WTC11 (cell line): Measurements from ENCODE around the gene MRPS11. TPM values are rescaled to one million over a fixed set of nuclear protein-coding genes. Genes with fewer than 3 reads are reported as not detected.

Experiments used
- ATAC-seq: fragments of 200-7000 bp; cut with Tn5 transposase; 2 replicates; pipeline ENCODE4 v1.10.0; 2021; ENCODE audit warnings: mild to moderate bottlenecking, moderate library complexity
- CTCF ChIA-PET: fragments of 300-600 bp; sonication (Branson Sonifier 250); formaldehyde crosslinking; loops from one replicate; lab custom pipeline; 2021; ENCODE audit warnings: antibody characterized with exemption; lab: Charles Lee
- POLR2A ChIA-PET: fragments of 350-600 bp; sonication (Branson Sonifier 250); formaldehyde crosslinking; loops from one replicate; lab custom pipeline; 2021; ENCODE audit warnings: antibody characterized with exemption; lab: Charles Lee
- DNase-seq: peaks from one replicate; pipeline ENCODE4 v3.0.0; 2021; ENCODE audit warnings: low spot score
- H3K27ac Mint-ChIP-seq: 2 replicates; pipeline ENCODE4 v1.8.0; 2021; ENCODE audit warnings: mixed read lengths
- H3K27me3 Mint-ChIP-seq: 2 replicates; pipeline ENCODE4 v1.8.0; 2021; ENCODE audit warnings: low read depth, mild to moderate bottlenecking, moderate library complexity, mixed read lengths
- H3K36me3 Mint-ChIP-seq: 2 replicates; pipeline ENCODE4 v1.8.0; 2021; ENCODE audit warnings: mixed read lengths
- H3K4me1 Mint-ChIP-seq: 2 replicates; pipeline ENCODE4 v1.8.0; 2022; ENCODE audit warnings: mixed read lengths
- H3K4me3 Mint-ChIP-seq: 2 replicates; pipeline ENCODE4 v1.8.0; 2021; ENCODE audit warnings: mild to moderate bottlenecking, moderate library complexity, mixed read lengths
- H3K9me3 Mint-ChIP-seq: 2 replicates; pipeline ENCODE4 v1.8.0; 2021; ENCODE audit warnings: mixed read lengths
- AFF4 ChIP-seq: sonication (generic); formaldehyde crosslinking; IDR thresholded peaks from 2 replicates; pipeline ENCODE4 v1.8.1; 2023; ENCODE audit warnings: mild to moderate bottlenecking, missing genetic modification reagents, borderline replicate concordance
- AR ChIP-seq: fragments of 250-450 bp; sonication (Bioruptor Pico); IDR thresholded peaks from 2 replicates; pipeline ENCODE4 v1.9.0; 2021; ENCODE audit warnings: mild to moderate bottlenecking
- E2F5 ChIP-seq: sonication (generic); formaldehyde crosslinking; IDR thresholded peaks from 2 replicates; pipeline ENCODE4 v1.8.1; 2022; ENCODE audit warnings: mild to moderate bottlenecking, moderate library complexity, missing genetic modification reagents
- FOXK1 ChIP-seq: sonication (generic); formaldehyde crosslinking; IDR thresholded peaks from 2 replicates; pipeline ENCODE4 v1.8.0; 2022; ENCODE audit warnings: mild to moderate bottlenecking, moderate library complexity, missing genetic modification reagents
- GRHL2 ChIP-seq: fragments of 250-450 bp; sonication (Bioruptor Pico); IDR thresholded peaks from 2 replicates; pipeline ENCODE4 v1.8.0; 2022; ENCODE audit warnings: mild to moderate bottlenecking, moderate library complexity; ENCODE audit not compliant: insufficient replicate concordance, severe bottlenecking
- HMGA2 ChIP-seq: fragments of 250-450 bp; sonication (Bioruptor Pico); IDR thresholded peaks from 2 replicates; pipeline ENCODE4 v1.4.0; 2021; ENCODE audit warnings: mild to moderate bottlenecking, moderate library complexity
- JAZF1 ChIP-seq: fragments of 250-450 bp; sonication (Bioruptor Pico); IDR thresholded peaks from 2 replicates; pipeline ENCODE4 v1.9.0; 2021; ENCODE audit warnings: moderate library complexity, mild to moderate bottlenecking, inconsistent platforms
- JUN ChIP-seq: sonication (generic); formaldehyde crosslinking; IDR thresholded peaks from 2 replicates; pipeline ENCODE4 v1.8.0; 2023; ENCODE audit warnings: mild to moderate bottlenecking, missing genetic modification reagents
- NFE2L1 ChIP-seq: sonication (generic); formaldehyde crosslinking; IDR thresholded peaks from 2 replicates; pipeline ENCODE4 v1.8.1; 2023; ENCODE audit warnings: missing genetic modification reagents
- NR1H2 ChIP-seq: sonication (generic); formaldehyde crosslinking; IDR thresholded peaks from 2 replicates; pipeline ENCODE4 v1.9.0; 2021; ENCODE audit warnings: mild to moderate bottlenecking, moderate library complexity, missing genetic modification reagents
- TEAD1 ChIP-seq: sonication (generic); formaldehyde crosslinking; IDR thresholded peaks from 2 replicates; pipeline ENCODE4 v1.8.0; 2022; ENCODE audit warnings: mild to moderate bottlenecking, missing genetic modification reagents
- USF2 ChIP-seq: sonication (generic); formaldehyde crosslinking; IDR thresholded peaks from 2 replicates; pipeline ENCODE4 v1.8.1; 2023; ENCODE audit warnings: mild to moderate bottlenecking, missing genetic modification reagents, moderate library complexity
- ZNF396 ChIP-seq: fragments of 250-450 bp; sonication (Bioruptor Pico); IDR thresholded peaks from 2 replicates; pipeline ENCODE4 v1.8.0; 2021; ENCODE audit warnings: mild to moderate bottlenecking, moderate library complexity, borderline replicate concordance
- ZNF512 ChIP-seq: sonication (generic); formaldehyde crosslinking; IDR thresholded peaks from 2 replicates; pipeline ENCODE4 v1.8.1; 2022; ENCODE audit warnings: missing genetic modification reagents, borderline replicate concordance
- total RNA-seq: library from RNA; stranded (reverse); gene quantifications from 3 replicates; pipeline ENCODE4 v1.2.3, GENCODE V29; 2021
- TF ChIP-seq, protein P1 (sequence below): fragments of 250-450 bp; sonication (Bioruptor Pico); IDR thresholded peaks from 2 replicates; pipeline ENCODE4 v2.1.2; 2022; ENCODE audit warnings: mild to moderate bottlenecking, moderate library complexity
- TF ChIP-seq, protein P2 (sequence below): sonication (generic); formaldehyde crosslinking; IDR thresholded peaks from 2 replicates; pipeline ENCODE4 v1.8.0; 2022; ENCODE audit warnings: mild to moderate bottlenecking, missing genetic modification reagents
- TF ChIP-seq, protein P3 (sequence below): sonication (generic); formaldehyde crosslinking; IDR thresholded peaks from 2 replicates; pipeline ENCODE4 v1.8.1; 2023; ENCODE audit warnings: mild to moderate bottlenecking, missing genetic modification reagents

Gene MRPS11
- total RNA-seq, 1 experiment from 2014 or later, result 49.1 TPM

DNA sequence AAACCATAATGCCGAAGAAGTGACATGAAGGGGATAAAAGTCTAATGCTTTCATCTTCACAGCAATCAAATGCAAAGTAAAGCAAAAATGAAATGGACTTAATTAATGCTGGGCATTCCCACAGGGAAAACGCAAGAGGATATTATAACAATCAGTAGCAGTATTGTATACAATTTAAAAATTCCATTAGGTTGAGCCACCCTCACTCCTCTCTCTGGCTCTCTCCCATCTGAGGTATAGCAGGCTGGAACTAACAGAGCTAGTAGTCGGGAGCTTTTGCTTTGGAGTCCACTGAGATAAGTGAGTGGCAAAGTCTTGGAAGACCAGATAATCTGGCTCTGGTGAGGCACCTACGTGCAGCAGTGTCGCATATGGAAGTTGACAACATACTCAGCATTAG, 45.1 kb downstream of the MRPS11 start:
- peaks cover 5% of the 10 kb centered on the region for H3K27me3 Mint-ChIP-seq
- H3K36me3 Mint-ChIP-seq, result peaks cover 10% of the 10 kb centered on the region
- ChIA-PET POLR2A (interaction anchor here (0.5 kb wide), 1 partner anchor 13 kb away, joined by 4 read pairs; no protein-coding TSS in a partner anchor), CTCF (interaction anchor here (0.9 kb wide), 1 partner anchor 123 kb away, joined by 3 read pairs; no protein-coding TSS in a partner anchor)
- TF ChIP-seq ZNF512 (CRISPR knock-in tag), result no peak
- no peak for TF ChIP-seq HMGA2
- TF ChIP-seq GRHL2 (CRISPR knock-in tag), result no peak
- DNase-seq (no peak), ATAC-seq (no peak)
- no peaks in the 10 kb centered on the region for H3K4me1 Mint-ChIP-seq
- H3K9me3 Mint-ChIP-seq, result peaks cover 5% of the 10 kb centered on the region; the same call in 1 of the 2 replicates
- H3K27ac Mint-ChIP-seq, result no peak overlapping the region
- H3K4me3 Mint-ChIP-seq, result no peak overlapping the region

DNA sequence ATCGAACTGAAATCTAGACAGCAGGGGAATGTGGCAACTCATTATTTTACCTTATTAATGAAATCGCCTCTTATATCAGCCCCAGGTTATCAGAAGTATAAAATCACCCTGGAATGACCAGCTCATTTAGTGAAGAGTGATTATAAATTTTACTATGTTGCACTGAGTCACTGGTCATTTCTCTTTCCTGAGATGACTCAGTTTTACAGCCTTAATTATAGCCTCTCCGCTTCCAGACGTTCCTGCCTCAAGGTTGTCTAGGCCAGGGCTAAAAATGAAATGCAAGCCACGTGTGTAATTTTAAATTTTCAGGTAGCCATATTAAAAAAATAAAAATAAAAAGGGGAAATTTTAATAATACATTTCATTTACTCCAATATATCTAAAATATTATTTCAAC, 45.7 kb downstream of the MRPS11 start:
- H3K27ac Mint-ChIP-seq, result no peak overlapping the region
- H3K9me3 Mint-ChIP-seq, result peaks cover 4% of the 10 kb centered on the region; the same call in 1 of the 2 replicates
- ChIA-PET CTCF (interaction anchor here (0.9 kb wide), 1 partner anchor 123 kb away, joined by 3 read pairs; no protein-coding TSS in a partner anchor), POLR2A (interaction anchor here (0.5 kb wide), 1 partner anchor 12 kb away, joined by 4 read pairs; no protein-coding TSS in a partner anchor)
- H3K36me3 Mint-ChIP-seq, result peaks cover 9% of the 10 kb centered on the region
- no peaks in the 10 kb centered on the region for H3K4me1 Mint-ChIP-seq
- DNase-seq (no peak), ATAC-seq (no peak)
- no peak overlapping the region for H3K4me3 Mint-ChIP-seq
- H3K27me3 Mint-ChIP-seq, result peaks cover 4% of the 10 kb centered on the region; the same call in 1 of the 2 replicates
- TF ChIP-seq ZNF396 (CRISPR knock-in tag), result no peak
- no peak for TF ChIP-seq TEAD1
- no peak for TF ChIP-seq USF2 (CRISPR knock-in tag)
- TF ChIP-seq, protein P1, sequence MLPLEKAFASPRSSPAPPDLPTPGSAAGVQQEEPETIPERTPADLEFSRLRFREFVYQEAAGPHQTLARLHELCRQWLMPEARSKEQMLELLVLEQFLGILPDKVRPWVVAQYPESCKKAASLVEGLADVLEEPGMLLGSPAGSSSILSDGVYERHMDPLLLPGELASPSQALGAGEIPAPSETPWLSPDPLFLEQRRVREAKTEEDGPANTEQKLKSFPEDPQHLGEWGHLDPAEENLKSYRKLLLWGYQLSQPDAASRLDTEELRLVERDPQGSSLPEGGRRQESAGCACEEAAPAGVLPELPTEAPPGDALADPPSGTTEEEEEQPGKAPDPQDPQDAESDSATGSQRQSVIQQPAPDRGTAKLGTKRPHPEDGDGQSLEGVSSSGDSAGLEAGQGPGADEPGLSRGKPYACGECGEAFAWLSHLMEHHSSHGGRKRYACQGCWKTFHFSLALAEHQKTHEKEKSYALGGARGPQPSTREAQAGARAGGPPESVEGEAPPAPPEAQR (CRISPR knock-in tag), result no peak
- TF ChIP-seq AR (CRISPR knock-in tag), result no peak
- TF ChIP-seq JUN, result no peak
- TF ChIP-seq JAZF1 (CRISPR knock-in tag), result no peak
- no peak for TF ChIP-seq FOXK1 (CRISPR knock-in tag)
- TF ChIP-seq NFE2L1 (CRISPR knock-in tag), result no peak
- no peak for TF ChIP-seq NR1H2
- TF ChIP-seq, protein P2, sequence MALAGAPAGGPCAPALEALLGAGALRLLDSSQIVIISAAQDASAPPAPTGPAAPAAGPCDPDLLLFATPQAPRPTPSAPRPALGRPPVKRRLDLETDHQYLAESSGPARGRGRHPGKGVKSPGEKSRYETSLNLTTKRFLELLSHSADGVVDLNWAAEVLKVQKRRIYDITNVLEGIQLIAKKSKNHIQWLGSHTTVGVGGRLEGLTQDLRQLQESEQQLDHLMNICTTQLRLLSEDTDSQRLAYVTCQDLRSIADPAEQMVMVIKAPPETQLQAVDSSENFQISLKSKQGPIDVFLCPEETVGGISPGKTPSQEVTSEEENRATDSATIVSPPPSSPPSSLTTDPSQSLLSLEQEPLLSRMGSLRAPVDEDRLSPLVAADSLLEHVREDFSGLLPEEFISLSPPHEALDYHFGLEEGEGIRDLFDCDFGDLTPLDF (CRISPR knock-in tag), result no peak
- TF ChIP-seq, protein P3, sequence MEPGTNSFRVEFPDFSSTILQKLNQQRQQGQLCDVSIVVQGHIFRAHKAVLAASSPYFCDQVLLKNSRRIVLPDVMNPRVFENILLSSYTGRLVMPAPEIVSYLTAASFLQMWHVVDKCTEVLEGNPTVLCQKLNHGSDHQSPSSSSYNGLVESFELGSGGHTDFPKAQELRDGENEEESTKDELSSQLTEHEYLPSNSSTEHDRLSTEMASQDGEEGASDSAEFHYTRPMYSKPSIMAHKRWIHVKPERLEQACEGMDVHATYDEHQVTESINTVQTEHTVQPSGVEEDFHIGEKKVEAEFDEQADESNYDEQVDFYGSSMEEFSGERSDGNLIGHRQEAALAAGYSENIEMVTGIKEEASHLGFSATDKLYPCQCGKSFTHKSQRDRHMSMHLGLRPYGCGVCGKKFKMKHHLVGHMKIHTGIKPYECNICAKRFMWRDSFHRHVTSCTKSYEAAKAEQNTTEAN (CRISPR knock-in tag), result no peak
- no peak for TF ChIP-seq E2F5 (CRISPR knock-in tag)
- no peak for TF ChIP-seq HMGA2
- TF ChIP-seq AFF4 (CRISPR knock-in tag), result no peak
